Adipocyte (in vitro differentiated cells): Measurements from ENCODE around the gene SLC1A7.

ENCODE experiments used
- DNase-seq: peaks from one replicate; pipeline ENCODE4 v3.0.0-alpha.2; 2015; ENCODE audit warnings: low read depth
- H3K27me3 ChIP-seq: replicated peaks from 2 replicates; pipeline ENCODE4 v1.7.0; 2013; ENCODE audit warnings: mild to moderate bottlenecking, low read length, moderate library complexity; ENCODE audit not compliant: control insufficient read depth, insufficient read depth
- H3K36me3 ChIP-seq: 2 replicates; pipeline ENCODE4 v1.7.0; 2013; ENCODE audit warnings: low read length, mild to moderate bottlenecking, moderate library complexity; ENCODE audit not compliant: control insufficient read depth, insufficient read depth, severe bottlenecking
- H3K4me1 ChIP-seq: 2 replicates; pipeline ENCODE4 v1.7.0; 2013; ENCODE audit warnings: mild to moderate bottlenecking, low read length, moderate library complexity; ENCODE audit not compliant: control insufficient read depth, insufficient read depth
- H3K4me3 ChIP-seq: 2 replicates; pipeline ENCODE4 v1.7.0; 2013; ENCODE audit warnings: mild to moderate bottlenecking, low read length, moderate library complexity
- H3K9ac ChIP-seq: 2 replicates; pipeline ENCODE4 v1.7.0; 2013; ENCODE audit warnings: mild to moderate bottlenecking, low read length, moderate library complexity
- H3K9me3 ChIP-seq: 2 replicates; pipeline ENCODE4 v1.7.0; 2013; ENCODE audit warnings: mild to moderate bottlenecking, low read length, moderate library complexity; ENCODE audit not compliant: control insufficient read depth

The SLC1A7 gene

GRCh38 chr1:53180226-53180625 lies 37.8 kb upstream of the SLC1A7 start:
- Histone ChIP-seq H3K4me1 (peaks cover 51% of the 10 kb centered on the region), H3K9me3 (no peaks in the 10 kb centered on the region), H3K36me3 (no peaks in the 10 kb centered on the region), H3K9ac (no peak overlapping the region), H3K27me3 (no peaks in the 10 kb centered on the region), H3K4me3 (no peak overlapping the region)
- DNase-seq: peak; percentile 34

- H3K36me3 ChIP-seq: no peaks in the 10 kb centered on the region
- DNase-seq: no peak
- no peaks in the 10 kb centered on the region for H3K9me3 ChIP-seq
- H3K4me1 ChIP-seq: peaks cover 40% of the 10 kb centered on the region
- no peak overlapping the region for H3K4me3 ChIP-seq
- H3K27me3 ChIP-seq: no peaks in the 10 kb centered on the region
- peak overlapping the region; percentile 16 for H3K9ac ChIP-seq
Measured at GRCh38 chr1:53176452-53177208, 34.2 kb upstream of the SLC1A7 start.

- DNase-seq: no peak
- no peak overlapping the region for H3K9ac ChIP-seq
- peaks cover 34% of the 10 kb centered on the region for H3K4me1 ChIP-seq
- H3K9me3 ChIP-seq: no peaks in the 10 kb centered on the region
- no peaks in the 10 kb centered on the region for H3K36me3 ChIP-seq
- no peaks in the 10 kb centered on the region for H3K27me3 ChIP-seq
- no peak overlapping the region for H3K4me3 ChIP-seq
Measured at GRCh38 chr1:53174971-53175913, 32.8 kb upstream of the SLC1A7 start.

DNA sequence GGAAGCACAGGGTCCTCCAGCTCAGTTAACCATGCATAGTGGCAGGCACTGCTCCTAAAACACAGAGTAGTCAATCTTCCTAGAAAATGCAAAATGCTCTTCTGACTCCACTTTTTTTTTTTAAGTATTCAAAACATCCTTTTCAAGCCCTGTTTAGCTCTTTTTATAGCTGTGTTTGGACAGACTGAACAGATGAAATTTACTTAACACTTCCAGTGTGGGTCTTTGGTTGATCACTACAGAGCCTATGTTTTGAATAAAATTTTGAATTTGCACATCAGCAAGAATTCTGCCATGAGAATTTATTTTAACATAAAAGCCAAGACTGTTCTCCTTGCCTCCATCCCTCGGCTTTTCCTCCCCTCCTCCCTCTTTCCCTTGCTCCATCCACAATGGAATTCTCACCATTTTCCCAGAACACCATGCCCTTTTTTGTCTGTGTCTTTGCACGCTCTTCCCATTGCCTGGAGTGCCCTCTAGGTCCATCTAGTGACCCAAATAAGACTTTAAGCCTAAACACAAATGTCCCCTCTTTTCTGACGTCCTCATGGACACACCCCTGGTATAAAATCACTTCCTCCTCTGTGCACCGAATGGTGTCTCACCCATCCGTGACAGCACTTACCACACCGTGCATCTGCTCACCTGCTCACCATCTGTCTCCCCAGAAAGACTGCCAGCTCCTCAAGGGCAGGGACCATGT lies 30.1 kb upstream of the SLC1A7 start:
- Histone ChIP-seq H3K4me3 (peak overlapping the region; percentile 53), H3K4me1 (peaks cover 31% of the 10 kb centered on the region), H3K9ac (peak overlapping the region; percentile 50), H3K36me3 (no peaks in the 10 kb centered on the region), H3K9me3 (no peaks in the 10 kb centered on the region), H3K27me3 (no peaks in the 10 kb centered on the region)
- peak; percentile 28 for DNase-seq

DNA sequence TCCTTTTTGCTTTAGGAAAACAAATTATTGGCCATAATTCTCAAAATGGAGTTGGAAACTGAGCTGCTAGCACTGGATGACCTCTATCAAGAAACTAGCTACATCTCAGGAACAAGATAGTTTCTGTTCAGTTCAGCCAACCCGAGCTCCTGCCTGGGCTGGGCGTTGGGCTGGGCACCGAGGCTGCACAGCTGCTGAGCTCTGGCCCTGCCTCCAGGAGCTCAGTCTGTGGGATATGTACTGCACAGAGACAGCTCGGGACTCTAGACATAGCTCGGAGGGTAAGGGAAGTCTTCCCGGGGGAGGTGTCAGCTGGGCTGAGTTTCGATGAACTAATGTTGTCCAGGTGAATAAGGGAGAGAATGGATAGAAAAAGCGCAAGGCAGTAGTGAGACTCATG lies 24.5 kb upstream of the SLC1A7 start:
- no peaks in the 10 kb centered on the region for H3K27me3 ChIP-seq
- no peaks in the 10 kb centered on the region for H3K36me3 ChIP-seq
- peaks cover 17% of the 10 kb centered on the region for H3K4me1 ChIP-seq
- H3K9ac ChIP-seq: no peak overlapping the region
- no peak for DNase-seq
- no peaks in the 10 kb centered on the region for H3K9me3 ChIP-seq
- H3K4me3 ChIP-seq: no peak overlapping the region

DNA sequence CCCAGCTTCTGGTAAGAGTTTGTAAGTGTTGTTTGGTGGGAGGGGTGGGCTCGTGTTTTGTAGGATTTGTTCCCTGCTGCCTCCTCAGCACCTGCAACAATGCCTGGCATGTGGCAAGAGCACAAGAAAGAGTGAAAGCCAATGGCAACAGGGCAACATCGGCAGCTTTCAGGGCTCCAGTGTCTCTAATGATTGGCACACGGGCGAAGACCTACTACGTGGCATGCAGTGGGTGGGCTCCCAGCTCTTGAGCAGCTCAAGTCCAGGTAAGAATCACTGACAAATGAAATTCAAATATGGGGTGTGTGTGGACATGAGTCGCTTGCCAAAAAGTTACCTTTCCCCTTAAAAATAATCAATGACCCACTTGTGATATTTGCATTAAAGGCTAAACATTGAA lies 23.9 kb upstream of the SLC1A7 start:
- H3K9ac ChIP-seq: no peak overlapping the region
- no peaks in the 10 kb centered on the region for H3K27me3 ChIP-seq
- DNase-seq: no peak
- no peaks in the 10 kb centered on the region for H3K36me3 ChIP-seq
- peaks cover 15% of the 10 kb centered on the region for H3K4me1 ChIP-seq
- H3K9me3 ChIP-seq: no peaks in the 10 kb centered on the region
- H3K4me3 ChIP-seq: no peak overlapping the region

GRCh38 chr1:53165408-53165961 lies 23.0 kb upstream of the SLC1A7 start:
- no peaks in the 10 kb centered on the region for H3K27me3 ChIP-seq
- no peak overlapping the region for H3K9ac ChIP-seq
- no peak for DNase-seq
- H3K9me3 ChIP-seq: no peaks in the 10 kb centered on the region
- H3K36me3 ChIP-seq: no peaks in the 10 kb centered on the region
- H3K4me1 ChIP-seq: peaks cover 15% of the 10 kb centered on the region
- H3K4me3 ChIP-seq: no peak overlapping the region

DNA sequence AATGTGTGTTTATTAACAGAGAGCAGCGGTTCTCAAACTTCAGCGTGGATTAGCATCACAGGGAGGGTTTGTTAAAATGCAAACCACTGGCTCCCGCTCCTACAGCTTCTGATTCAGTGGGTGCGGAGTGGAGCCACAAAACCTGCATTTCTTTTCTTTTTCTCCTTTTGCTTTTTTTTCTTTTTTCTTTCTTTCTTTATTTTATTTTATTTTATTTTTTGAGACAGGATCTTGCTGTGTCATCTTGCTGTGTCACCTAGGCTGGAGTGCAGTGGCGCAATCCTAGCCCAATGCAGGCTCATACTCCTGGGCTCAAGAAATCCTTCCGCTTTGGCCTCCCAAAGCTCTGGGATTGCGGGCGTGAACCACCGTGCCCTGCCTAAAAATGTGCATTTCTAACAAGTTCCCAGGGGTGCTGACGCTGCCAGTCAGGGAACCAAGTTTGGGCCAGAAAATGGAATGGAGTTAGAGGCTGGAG lies 20.9 kb upstream of the SLC1A7 start:
- no peak for DNase-seq
- Histone ChIP-seq H3K9me3 (no peaks in the 10 kb centered on the region), H3K9ac (no peak overlapping the region), H3K36me3 (no peaks in the 10 kb centered on the region), H3K4me3 (no peak overlapping the region), H3K27me3 (no peaks in the 10 kb centered on the region), H3K4me1 (peaks cover 15% of the 10 kb centered on the region)

DNA sequence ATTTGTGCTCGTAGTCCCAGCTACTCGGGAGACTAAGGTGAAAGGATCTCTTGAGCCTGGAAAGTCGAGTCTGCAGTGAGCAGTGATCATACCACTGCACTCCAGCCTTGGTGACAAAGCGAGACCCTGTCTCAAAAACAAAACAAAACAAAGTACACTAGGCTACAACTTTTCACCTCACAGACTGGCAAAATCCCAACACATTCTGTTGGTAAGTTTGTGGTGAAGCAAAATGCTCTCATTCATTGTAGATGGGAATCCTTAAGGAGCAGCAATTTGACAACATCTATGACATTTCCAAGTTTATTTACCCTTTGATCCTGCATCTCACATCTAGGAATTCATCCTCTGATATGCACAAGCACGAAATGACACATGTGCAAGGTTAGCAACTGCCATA lies 20.2 kb upstream of the SLC1A7 start:
- Histone ChIP-seq H3K4me3 (no peak overlapping the region), H3K4me1 (peaks cover 15% of the 10 kb centered on the region), H3K9me3 (no peaks in the 10 kb centered on the region), H3K36me3 (no peaks in the 10 kb centered on the region), H3K27me3 (no peaks in the 10 kb centered on the region), H3K9ac (no peak overlapping the region)
- no peak for DNase-seq

GRCh38 chr1:53160924-53161378 lies 18.5 kb upstream of the SLC1A7 start:
- peaks cover 10% of the 10 kb centered on the region for H3K4me1 ChIP-seq
- no peaks in the 10 kb centered on the region for H3K9me3 ChIP-seq
- no peak overlapping the region for H3K4me3 ChIP-seq
- DNase-seq: no peak
- H3K9ac ChIP-seq: no peak overlapping the region
- H3K27me3 ChIP-seq: no peaks in the 10 kb centered on the region
- no peaks in the 10 kb centered on the region for H3K36me3 ChIP-seq
